Measurements from ENCODE around the gene AKAP5.

The AKAP5 gene

GRCh38 chr14:64461221-64461620, 4.1 kb upstream of the AKAP5 start:
- no peak for DNase-seq

- DNase-seq = no peak
Measured at GRCh38 chr14:64463195-64463594, 2.1 kb upstream of the AKAP5 start.

- no peak for DNase-seq
Measured at GRCh38 chr14:64463873-64464272, 1.4 kb upstream of the AKAP5 start.

GRCh38 chr14:64464651-64465050, 648 bp upstream of the AKAP5 start:
- no peak for DNase-seq

GRCh38 chr14:64465831-64466554, 694 bp downstream of the AKAP5 start:
- DNase-seq = no peak

GRCh38 chr14:64467101-64467500, 1.8 kb downstream of the AKAP5 start:
- no peak for DNase-seq

GRCh38 chr14:64467566-64467965, 2.3 kb downstream of the AKAP5 start:
- DNase-seq = no peak

- no peak for DNase-seq
Measured at GRCh38 chr14:64468451-64468850, 3.2 kb downstream of the AKAP5 start.

GRCh38 chr14:64474041-64474440, 8.7 kb downstream of the AKAP5 start:
- no peak for DNase-seq

- no peak for DNase-seq
Measured at GRCh38 chr14:64474698-64475097, 9.4 kb downstream of the AKAP5 start.

- no peak for DNase-seq
Measured at GRCh38 chr14:64475585-64476273, 10.4 kb downstream of the AKAP5 start.

GRCh38 chr14:64476438-64476837, 11.1 kb downstream of the AKAP5 start:
- DNase-seq = no peak

GRCh38 chr14:64478634-64479250, 13.4 kb downstream of the AKAP5 start:
- DNase-seq = no peak

GRCh38 chr14:64488590-64489099, 23.3 kb downstream of the AKAP5 start:
- no peak for DNase-seq

- DNase-seq = no peak
Measured at GRCh38 chr14:64491637-64492036, 26.3 kb downstream of the AKAP5 start.

- no peak for DNase-seq
Measured at GRCh38 chr14:64493455-64493854, 28.2 kb downstream of the AKAP5 start.

GRCh38 chr14:64495252-64495651, 30.0 kb downstream of the AKAP5 start:
- DNase-seq = no peak

- DNase-seq = no peak
Measured at GRCh38 chr14:64496764-64497163, 31.5 kb downstream of the AKAP5 start.

GRCh38 chr14:64500088-64500487, 34.8 kb downstream of the AKAP5 start:
- no peak for DNase-seq

GRCh38 chr14:64501411-64502171, 36.3 kb downstream of the AKAP5 start:
- DNase-seq = no peak

GRCh38 chr14:64502456-64502855, 37.2 kb downstream of the AKAP5 start:
- DNase-seq = peak; percentile 5

GRCh38 chr14:64502887-64503433, 37.7 kb downstream of the AKAP5 start:
- peak; percentile 6 for DNase-seq
